HG02885 (cell line): ENCODE results near the gene PLTP.
"Not testable (repeated sequence)": the region's sequence is repeated elsewhere in the genome, so short reads cannot be mapped to it uniquely, and the experiment has no call there.

Experiments
- ATAC-seq: cut with Tn5 transposase; IDR thresholded peaks from one replicate; pipeline ENCODE4 v1.9.1; 2021; ENCODE audit warnings: mild to moderate bottlenecking; ENCODE audit not compliant: unreplicated experiment, poor library complexity

PLTP gene

GRCh38 chr20:45880988-45881788 is 30.8 kb downstream of the PLTP start, which contains the start of gene ZSWIM1:
Gene ZSWIM1 (plus strand): TSS chr20:45881227. CDS start chr20:45882593, 1,366 bp downstream.
- ATAC-seq, result peak; percentile 98

- ATAC-seq, result no peak
Observed at GRCh38 chr20:45878076-45878761, 33.7 kb downstream of the PLTP start.

- ATAC-seq, result no peak
Observed at GRCh38 chr20:45874576-45874975, 37.4 kb downstream of the PLTP start.

GRCh38 chr20:45874104-45874481 is 37.9 kb downstream of the PLTP start:
- ATAC-seq, result not testable (repeated sequence)

- ATAC-seq, result no peak
Observed at GRCh38 chr20:45873409-45874103, 38.4 kb downstream of the PLTP start.

GRCh38 chr20:45872626-45873025 is 39.3 kb downstream of the PLTP start:
- ATAC-seq, result no peak

GRCh38 chr20:45867819-45868176 is 44.2 kb downstream of the PLTP start:
- no peak for ATAC-seq

- no peak for ATAC-seq
Observed at GRCh38 chr20:45867136-45867818, 44.7 kb downstream of the PLTP start.

- ATAC-seq, result no peak
Observed at GRCh38 chr20:45866454-45866853, 45.5 kb downstream of the PLTP start.

- ATAC-seq, result no peak
Observed at GRCh38 chr20:45863543-45864470, 48.1 kb downstream of the PLTP start.

- no peak for ATAC-seq
Observed at GRCh38 chr20:45861221-45862075, 50.5 kb downstream of the PLTP start.

- no peak for ATAC-seq
Observed at GRCh38 chr20:45860560-45861220, 51.3 kb downstream of the PLTP start.

- no peak for ATAC-seq
Observed at GRCh38 chr20:45859916-45860315, 52.0 kb downstream of the PLTP start.

GRCh38 chr20:45857882-45858216 is 54.1 kb downstream of the PLTP start:
- ATAC-seq, result peak; percentile 20

- peak; percentile 93 for ATAC-seq
Observed at GRCh38 chr20:45857114-45857881, 54.7 kb downstream of the PLTP start, which contains the start of the genes ACOT8 and ZSWIM3. Gene ACOT8 (minus strand): TSS chr20:45857392. CDS start chr20:45857315, 77 bp downstream. Gene ZSWIM3 (plus strand): TSS chr20:45857614. CDS start chr20:45857826, 212 bp downstream.

- ATAC-seq, result no peak
Observed at GRCh38 chr20:45853484-45853883, 58.5 kb downstream of the PLTP start.

GRCh38 chr20:45852326-45852725 is 59.6 kb downstream of the PLTP start:
- no peak for ATAC-seq
